ENCODE results near the gene ABI3. TPM values are rescaled to one million over a fixed set of nuclear protein-coding genes. Genes with fewer than 3 reads are reported as not detected.

ABI3 gene
- total RNA-seq, 1 experiment from 2014 or later: not detected

DNA sequence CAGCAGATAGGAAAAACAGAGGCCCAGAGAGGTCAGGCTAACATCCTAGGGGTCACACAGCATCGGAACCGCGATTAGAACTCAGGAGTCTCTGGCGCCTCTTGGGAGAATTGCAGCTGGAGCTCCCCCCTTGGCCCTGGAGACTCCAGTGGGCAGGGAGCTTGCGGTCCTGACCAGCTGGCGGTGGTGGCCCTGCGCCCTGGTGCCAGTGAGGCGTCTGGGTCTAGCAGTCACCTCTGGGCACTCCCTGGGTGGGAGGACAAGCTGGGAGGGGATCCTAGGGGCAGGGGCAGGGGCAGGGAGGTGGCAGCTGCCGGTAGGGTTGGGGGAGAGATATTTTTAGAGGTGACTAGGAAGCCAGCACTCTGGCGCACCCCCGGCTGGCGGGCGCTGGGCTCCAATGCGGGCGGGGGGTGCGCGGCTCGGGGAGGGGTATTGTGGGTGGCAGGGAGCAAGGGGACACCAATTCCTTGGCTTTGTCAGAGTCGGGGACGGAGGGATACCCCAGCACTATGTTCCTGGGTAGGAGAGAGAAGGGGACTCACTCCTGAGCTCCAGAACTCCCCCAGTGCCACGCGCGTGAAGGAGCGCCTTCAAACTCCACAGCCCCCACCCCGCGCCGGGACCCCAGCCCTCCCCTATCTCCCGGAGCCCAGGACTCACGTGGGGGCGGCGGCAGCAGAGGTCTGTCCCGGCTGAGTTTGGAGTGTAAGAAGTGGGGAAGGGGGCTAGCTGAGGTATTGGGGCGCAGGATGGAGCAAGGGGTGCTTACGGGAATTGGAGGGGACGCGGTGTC, 19.5 kb downstream of the ABI3 start:
- H2AFZ ChIP-seq (ENCODE audit: low read length): peak overlapping the region; percentile 92
- DNase-seq (no peak), ATAC-seq (no peak)
- H3K36me3 ChIP-seq (ENCODE audit: low read depth, low read length): no peaks in the 10 kb centered on the region
- no peaks in the 10 kb centered on the region for H3K9me3 ChIP-seq (ENCODE audit: low read length)
- intact Hi-C loops (cut with micrococcal nuclease): no loop called here
- H3K4me2 ChIP-seq (ENCODE audit: low read length): peak overlapping the region; percentile 92
- H3K9me2 ChIP-seq (replicated peaks; ENCODE audit: low read length): no peaks in the 10 kb centered on the region
- no peak overlapping the region for H3K27ac ChIP-seq (ENCODE audit: low read length)
- H3K79me2 ChIP-seq (ENCODE audit: low read length): no peaks in the 10 kb centered on the region
- H3K4me1 ChIP-seq (ENCODE audit: insufficient read depth, low read length): peaks cover 12% of the 10 kb centered on the region; the same call in 1 of the 2 replicates
- no peaks in the 10 kb centered on the region for H3F3A ChIP-seq (ENCODE audit: low read length, unreplicated experiment)
- no TSS peak for BruUV-seq (replicated peaks)
- ChIA-PET CTCF (no interaction called here), POLR2A (ENCODE audit: unreplicated experiment) (no interaction called here)
- peaks cover 6% of the 10 kb centered on the region; the same call in 1 of the 2 replicates for H3K27me3 ChIP-seq (ENCODE audit: low read length)
- TF ChIP-seq EZH2phosphoT487 (IDR thresholded peaks at IDR 0.05; ENCODE audit: borderline replicate concordance, low read length) (no peak), EZH2 (IDR thresholded peaks at IDR 0.05; ENCODE audit: low read length, unreplicated experiment) (no peak)
- TF ChIP-seq, protein P1, sequence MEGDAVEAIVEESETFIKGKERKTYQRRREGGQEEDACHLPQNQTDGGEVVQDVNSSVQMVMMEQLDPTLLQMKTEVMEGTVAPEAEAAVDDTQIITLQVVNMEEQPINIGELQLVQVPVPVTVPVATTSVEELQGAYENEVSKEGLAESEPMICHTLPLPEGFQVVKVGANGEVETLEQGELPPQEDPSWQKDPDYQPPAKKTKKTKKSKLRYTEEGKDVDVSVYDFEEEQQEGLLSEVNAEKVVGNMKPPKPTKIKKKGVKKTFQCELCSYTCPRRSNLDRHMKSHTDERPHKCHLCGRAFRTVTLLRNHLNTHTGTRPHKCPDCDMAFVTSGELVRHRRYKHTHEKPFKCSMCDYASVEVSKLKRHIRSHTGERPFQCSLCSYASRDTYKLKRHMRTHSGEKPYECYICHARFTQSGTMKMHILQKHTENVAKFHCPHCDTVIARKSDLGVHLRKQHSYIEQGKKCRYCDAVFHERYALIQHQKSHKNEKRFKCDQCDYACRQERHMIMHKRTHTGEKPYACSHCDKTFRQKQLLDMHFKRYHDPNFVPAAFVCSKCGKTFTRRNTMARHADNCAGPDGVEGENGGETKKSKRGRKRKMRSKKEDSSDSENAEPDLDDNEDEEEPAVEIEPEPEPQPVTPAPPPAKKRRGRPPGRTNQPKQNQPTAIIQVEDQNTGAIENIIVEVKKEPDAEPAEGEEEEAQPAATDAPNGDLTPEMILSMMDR (conservative IDR thresholded peaks at IDR 0.05; ENCODE audit: low read depth, low read length): no peak
- H3K4me3 ChIP-seq (ENCODE audit: low read length): peak overlapping the region; percentile 72
- H4K20me1 ChIP-seq (ENCODE audit: low read length): no peaks in the 10 kb centered on the region
- no peak overlapping the region for H3K9ac ChIP-seq (ENCODE audit: low read length)

- peaks cover 12% of the 10 kb centered on the region; the same call in 1 of the 2 replicates for H3K4me1 ChIP-seq (ENCODE audit: insufficient read depth, low read length)
- H3K9me3 ChIP-seq (ENCODE audit: low read length): no peaks in the 10 kb centered on the region
- ChIA-PET POLR2A (ENCODE audit: unreplicated experiment) (no interaction called here), CTCF (no interaction called here)
- H3K4me2 ChIP-seq (ENCODE audit: low read length): peak within 1 kb of the TSS; percentile 92
- peak; percentile 87 for DNase-seq
- H3K4me3 ChIP-seq (ENCODE audit: low read length): peak within 1 kb of the TSS; percentile 72
- no peaks in the 10 kb centered on the region for H3F3A ChIP-seq (ENCODE audit: low read length, unreplicated experiment)
- H2AFZ ChIP-seq (ENCODE audit: low read length): peak within 1 kb of the TSS; percentile 92
- ATAC-seq: peak; percentile 93
- no peaks in the 10 kb centered on the region for H3K27me3 ChIP-seq (ENCODE audit: low read length)
- no peaks in the 10 kb centered on the region for H3K36me3 ChIP-seq (ENCODE audit: low read depth, low read length)
- intact Hi-C loops (cut with micrococcal nuclease): no loop called here
- H4K20me1 ChIP-seq (ENCODE audit: low read length): no peaks in the 10 kb centered on the region
- no peaks in the 10 kb centered on the region for H3K9me2 ChIP-seq (replicated peaks; ENCODE audit: low read length)
- no TSS peak for BruUV-seq (replicated peaks)
- no peak within 1 kb of the TSS for H3K27ac ChIP-seq (ENCODE audit: low read length)
- TF ChIP-seq EZH2 (IDR thresholded peaks at IDR 0.05; ENCODE audit: low read length, unreplicated experiment) (no peak), EZH2phosphoT487 (IDR thresholded peaks at IDR 0.05; ENCODE audit: borderline replicate concordance, low read length) (no peak)
- TF ChIP-seq, protein P1 (conservative IDR thresholded peaks at IDR 0.05; ENCODE audit: low read depth, low read length): no peak
- H3K79me2 ChIP-seq (ENCODE audit: low read length): no peaks in the 10 kb centered on the region
- no peak within 1 kb of the TSS for H3K9ac ChIP-seq (ENCODE audit: low read length)
Observed at GRCh38 chr17:49230636-49231562, 20.4 kb downstream of the ABI3 start, which contains the start of gene PHOSPHO1. PHOSPHO1 (minus strand) TSS chr17:49230787; CDS start chr17:49226691, 4,096 bp downstream.

Measured in PC-3 (cell line).